ENCODE results near the gene CHTF8.

DNA sequence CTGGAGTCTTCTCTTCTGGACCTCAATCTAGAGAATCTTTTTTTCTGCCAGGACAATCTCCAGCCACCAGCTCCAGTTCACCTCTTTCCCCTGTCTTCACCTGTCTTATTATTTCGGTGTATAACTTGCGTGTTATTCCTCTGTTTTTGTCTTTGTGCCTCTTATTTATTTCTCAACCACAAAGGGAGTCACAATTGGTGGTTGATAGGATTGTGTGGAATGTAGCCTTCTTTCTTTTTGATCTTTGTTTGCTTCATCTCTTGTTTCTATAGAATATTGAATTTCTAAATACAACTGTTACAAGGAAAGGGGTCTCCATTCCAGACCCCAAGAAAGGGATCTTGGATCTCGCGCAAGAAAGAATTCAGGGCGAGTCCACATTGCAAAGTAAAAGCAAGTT lies 62.9 kb downstream of the CHTF8 start:
- no peak for TF ChIP-seq POLR2AphosphoS5 (IDR thresholded peaks at IDR 0.05)
- TF ChIP-seq, protein P1, sequence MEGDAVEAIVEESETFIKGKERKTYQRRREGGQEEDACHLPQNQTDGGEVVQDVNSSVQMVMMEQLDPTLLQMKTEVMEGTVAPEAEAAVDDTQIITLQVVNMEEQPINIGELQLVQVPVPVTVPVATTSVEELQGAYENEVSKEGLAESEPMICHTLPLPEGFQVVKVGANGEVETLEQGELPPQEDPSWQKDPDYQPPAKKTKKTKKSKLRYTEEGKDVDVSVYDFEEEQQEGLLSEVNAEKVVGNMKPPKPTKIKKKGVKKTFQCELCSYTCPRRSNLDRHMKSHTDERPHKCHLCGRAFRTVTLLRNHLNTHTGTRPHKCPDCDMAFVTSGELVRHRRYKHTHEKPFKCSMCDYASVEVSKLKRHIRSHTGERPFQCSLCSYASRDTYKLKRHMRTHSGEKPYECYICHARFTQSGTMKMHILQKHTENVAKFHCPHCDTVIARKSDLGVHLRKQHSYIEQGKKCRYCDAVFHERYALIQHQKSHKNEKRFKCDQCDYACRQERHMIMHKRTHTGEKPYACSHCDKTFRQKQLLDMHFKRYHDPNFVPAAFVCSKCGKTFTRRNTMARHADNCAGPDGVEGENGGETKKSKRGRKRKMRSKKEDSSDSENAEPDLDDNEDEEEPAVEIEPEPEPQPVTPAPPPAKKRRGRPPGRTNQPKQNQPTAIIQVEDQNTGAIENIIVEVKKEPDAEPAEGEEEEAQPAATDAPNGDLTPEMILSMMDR (IDR thresholded peaks at IDR 0.05) = no peak
- TF ChIP-seq EP300 (IDR thresholded peaks at IDR 0.05) = no peak

Measured in upper lobe of left lung (tissue), 4 donors.